K562 (cell line): ENCODE results near the gene POU2AF2.

Source experiments
- ETS1 ChIP-seq: conservative IDR thresholded peaks from 2 replicates; pipeline ENCODE4 v1.6.1; 2011; ENCODE audit warnings: low read depth, mild to moderate bottlenecking, low read length; ENCODE audit not compliant: control insufficient read depth
- HDAC6 ChIP-seq: IDR thresholded peaks from 2 replicates; pipeline ENCODE4 v1.6.1; 2012; ENCODE audit warnings: low read depth, mild to moderate bottlenecking, control low read depth, inconsistent platforms, low read length, moderate library complexity
- NRF1 ChIP-seq, 2 experiments: fragments of 450-650 bp; IDR thresholded peaks in 1 of 2; conservative IDR thresholded peaks in 1 of 2; 2 replicates each; pipeline ENCODE4 v1.6.1; 2014; ENCODE audit warnings: mild to moderate bottlenecking in 2 of 2
- SMC3 ChIP-seq: conservative IDR thresholded peaks from 2 replicates; pipeline ENCODE4 v1.6.1; 2011; ENCODE audit warnings: low read depth, low read length, improper control_type of control experiment; ENCODE audit not compliant: insufficient read depth
- TF ChIP-seq, protein P1 (sequence below): sonication (generic); formaldehyde crosslinking; IDR thresholded peaks from 2 replicates; pipeline ENCODE4 v1.9.0; 2022; ENCODE audit warnings: mild to moderate bottlenecking, missing genetic modification reagents

DNA sequence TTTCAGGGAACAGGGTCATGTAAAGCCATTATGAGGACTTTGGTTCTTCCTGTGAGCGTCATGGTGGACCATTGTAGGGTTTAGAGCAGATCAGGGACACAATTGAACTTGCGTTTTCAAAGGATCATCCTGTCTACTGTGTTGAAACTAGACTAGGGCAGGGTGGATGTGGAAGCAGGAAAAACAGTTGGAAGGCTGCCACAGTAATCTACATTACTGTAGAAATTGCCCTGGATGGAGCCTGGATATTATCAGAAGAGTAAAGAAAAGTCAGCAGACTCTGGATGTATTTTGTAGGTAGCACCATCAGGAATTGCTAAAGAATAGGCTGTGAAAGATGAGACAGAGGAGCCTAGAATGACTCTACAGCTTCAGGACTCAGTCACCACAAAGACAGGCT lies 5.4 kb downstream of the POU2AF2 start:
- TF ChIP-seq, protein P1, sequence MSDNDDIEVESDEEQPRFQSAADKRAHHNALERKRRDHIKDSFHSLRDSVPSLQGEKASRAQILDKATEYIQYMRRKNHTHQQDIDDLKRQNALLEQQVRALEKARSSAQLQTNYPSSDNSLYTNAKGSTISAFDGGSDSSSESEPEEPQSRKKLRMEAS (CRISPR knock-in tag) = no peak
- TF ChIP-seq ETS1 (no peak), HDAC6 (no peak), SMC3 (no peak), NRF1 (conservative IDR thresholded peaks at IDR 0.05 in 1 of 2, IDR thresholded peaks at IDR 0.05 in 1 of 2) (no peak)
